Urinary bladder (tissue), 4 donors: ENCODE data around the gene IQGAP1. TPM values are rescaled to one million over a fixed set of nuclear protein-coding genes. Genes with fewer than 3 reads are reported as not detected.
"Not testable (repeated sequence)": the region's sequence is repeated elsewhere in the genome, so short reads cannot be mapped to it uniquely, and the experiment has no call there.

Experiments
- DNase-seq: peaks from one replicate; pipeline ENCODE4 v3.0.0-alpha.2; 2015; ENCODE audit errors: extremely low spot score
- H3K27ac ChIP-seq: one replicate; pipeline ENCODE4 v1.5.1; 2013; ENCODE audit warnings: low read depth, mild to moderate bottlenecking, moderate library complexity
- H3K36me3 ChIP-seq: one replicate; pipeline ENCODE4 v1.6.1; 2013; ENCODE audit warnings: mild to moderate bottlenecking, moderate library complexity; ENCODE audit not compliant: insufficient read depth
- H3K4me1 ChIP-seq: one replicate; pipeline ENCODE4 v1.6.1; 2013; ENCODE audit warnings: mild to moderate bottlenecking, moderate library complexity; ENCODE audit not compliant: insufficient read depth
- H3K4me3 ChIP-seq: one replicate; pipeline ENCODE4 v1.5.1; 2013; ENCODE audit warnings: low read depth, low read length
- WGBS: extraction: QIAGEN DNeasy Blood & Tissue Kit; methylation state at CpG from one replicate; pipeline ENCODE4 v1.1.7; 2013; 5-methylcytosine and 5-hydroxymethylcytosine counted together
- polyA plus RNA-seq: library from polyadenylated mRNA; stranded (reverse); fragments of 200-250 nt; gene quantifications from one replicate; pipeline ENCODE4 v1.2.3, GENCODE V29; 2013
- total RNA-seq: library from RNA; depleted of rRNA; stranded (reverse); fragments of >200 nt; gene quantifications from one replicate; pipeline ENCODE4 v1.2.3, GENCODE V29; 2014
- donor health status: healthy with polysubstance abuse.
- donor health status: healthy.

IQGAP1 gene
- total and polyA plus RNA-seq, 2 donors = 147 to 257 TPM

DNA sequence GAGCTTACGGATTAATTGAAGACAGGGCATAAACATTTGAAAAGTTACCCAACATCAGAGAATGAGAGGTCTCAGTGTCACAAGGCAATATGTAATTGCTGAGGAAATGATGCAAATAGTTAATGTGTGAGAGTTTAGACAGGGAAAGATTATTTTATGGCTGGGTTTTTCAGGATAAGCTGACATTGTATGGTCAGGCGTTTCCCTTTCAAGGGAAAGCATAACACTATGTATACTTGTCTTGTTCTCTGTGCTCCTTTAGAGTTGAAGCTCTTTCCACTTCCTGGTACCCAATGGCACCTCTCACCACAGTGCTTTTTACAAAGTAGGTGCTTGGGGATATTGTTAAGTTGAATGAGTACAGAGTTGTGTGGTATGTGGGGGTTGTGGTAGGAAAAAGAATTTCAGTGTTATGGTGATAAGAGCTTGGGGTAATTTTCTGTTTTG, 19.9 kb downstream of the IQGAP1 start:
- 62% methylated on average over 2 of the region's 2 CpGs for WGBS
- Histone ChIP-seq H3K27ac (no peak overlapping the region), H3K4me1 (peaks cover 1% of the 10 kb centered on the region)

DNA sequence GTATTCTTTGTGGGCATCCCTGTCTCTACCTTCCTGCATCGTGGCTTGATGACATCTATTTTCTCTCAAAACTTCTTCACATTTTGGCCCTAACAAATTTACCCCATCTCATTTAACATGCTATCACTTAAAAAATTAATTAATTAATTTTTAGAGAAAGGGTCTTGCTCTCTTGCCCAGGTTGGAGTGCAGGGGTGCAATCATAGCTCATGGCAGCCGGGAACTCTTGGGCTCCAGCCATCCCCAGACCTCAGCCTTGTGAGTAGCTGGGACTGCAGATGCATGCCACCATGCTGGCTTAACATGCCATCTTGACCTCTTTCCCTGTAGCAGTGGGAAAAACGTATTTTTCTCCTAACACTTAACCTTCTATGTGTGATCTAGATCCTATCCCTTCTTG, 20.6 kb downstream of the IQGAP1 start:
- H3K36me3 ChIP-seq = no peaks in the 10 kb centered on the region
- no peak overlapping the region for H3K27ac ChIP-seq
- DNase-seq = no peak
- H3K4me3 ChIP-seq = no peak overlapping the region
- H3K4me1 ChIP-seq = peaks cover 1% of the 10 kb centered on the region
- WGBS = 92% methylated on average over 3 of the region's 3 CpGs

More for the DNA sequence above, 19.9 kb downstream of the IQGAP1 start:
- Histone ChIP-seq H3K36me3 (no peaks in the 10 kb centered on the region), H3K4me3 (no peak overlapping the region)
- no peak for DNase-seq

DNA sequence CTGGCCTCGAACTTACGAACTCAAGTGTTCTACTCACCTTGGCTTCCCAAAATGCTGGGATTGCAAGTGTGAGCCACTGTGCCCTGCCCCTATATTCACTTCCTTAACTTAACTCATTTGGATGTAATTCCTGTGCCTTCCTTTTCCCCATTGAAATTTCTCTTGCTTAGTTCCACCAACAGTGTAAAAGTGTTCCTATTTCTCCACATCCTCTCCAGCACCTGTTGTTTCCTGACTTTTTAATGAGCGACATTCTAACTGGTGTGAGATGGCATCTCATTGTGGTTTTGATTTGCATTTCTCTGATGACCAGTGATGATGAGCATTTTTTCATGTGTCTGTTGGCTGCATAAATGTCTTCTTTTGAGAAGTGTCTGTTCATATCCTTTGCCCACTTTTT, 21.5 kb downstream of the IQGAP1 start:
- WGBS = 97% methylated on average over 3 of the region's 3 CpGs
- not testable (repeated sequence) for H3K27ac ChIP-seq, H3K36me3 ChIP-seq, H3K4me3 ChIP-seq, H3K4me1 ChIP-seq, DNase-seq

DNA sequence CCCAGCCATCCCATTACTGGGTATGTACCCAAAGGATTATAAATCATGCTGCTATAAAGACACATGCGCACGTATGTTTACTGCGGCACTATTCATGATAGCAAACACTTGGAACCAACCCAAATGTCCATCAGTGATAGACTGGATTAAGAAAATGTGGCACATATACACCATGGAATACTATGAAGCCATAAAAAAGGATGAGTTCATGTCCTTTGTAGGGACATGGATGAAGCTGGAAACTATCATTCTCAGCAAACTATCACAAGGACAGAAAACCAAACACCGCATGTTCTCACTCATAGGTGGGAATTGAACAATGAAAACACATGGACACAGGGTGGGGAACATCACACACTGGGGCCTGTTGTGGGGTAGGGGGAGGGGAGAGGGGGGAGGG, 22.3 kb downstream of the IQGAP1 start:
- not testable (repeated sequence) for H3K4me1 ChIP-seq

DNA sequence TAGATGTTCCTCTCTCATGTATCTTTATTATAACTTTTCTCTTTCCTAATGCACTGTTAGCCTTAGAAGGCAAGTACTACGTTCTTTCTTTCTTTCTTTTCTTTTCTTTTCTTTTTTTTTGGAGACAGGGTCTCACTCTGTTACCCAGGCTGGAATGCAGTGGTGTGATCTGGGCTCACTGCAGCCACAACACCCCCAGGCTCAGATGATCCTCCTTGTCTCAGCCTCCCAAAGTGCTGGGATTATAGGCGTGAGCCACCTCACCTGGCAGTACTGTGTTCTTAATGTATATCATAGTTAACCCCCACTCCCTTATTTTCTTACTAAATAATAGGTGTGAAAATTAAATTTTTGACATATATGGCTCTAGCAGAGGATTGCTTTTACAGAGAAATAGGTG, 23.1 kb downstream of the IQGAP1 start:
- no peaks in the 10 kb centered on the region for H3K36me3 ChIP-seq
- no peak overlapping the region for H3K27ac ChIP-seq
- no peak for DNase-seq
- 93% methylated on average over 2 of the region's 2 CpGs for WGBS
- peaks cover 1% of the 10 kb centered on the region for H3K4me1 ChIP-seq
- no peak overlapping the region for H3K4me3 ChIP-seq

More for the DNA sequence above, 22.3 kb downstream of the IQGAP1 start:
- H3K27ac ChIP-seq, DNase-seq, H3K36me3 ChIP-seq, H3K4me3 ChIP-seq: not testable (repeated sequence)
- 99% methylated on average over 4 of the region's 4 CpGs for WGBS

DNA sequence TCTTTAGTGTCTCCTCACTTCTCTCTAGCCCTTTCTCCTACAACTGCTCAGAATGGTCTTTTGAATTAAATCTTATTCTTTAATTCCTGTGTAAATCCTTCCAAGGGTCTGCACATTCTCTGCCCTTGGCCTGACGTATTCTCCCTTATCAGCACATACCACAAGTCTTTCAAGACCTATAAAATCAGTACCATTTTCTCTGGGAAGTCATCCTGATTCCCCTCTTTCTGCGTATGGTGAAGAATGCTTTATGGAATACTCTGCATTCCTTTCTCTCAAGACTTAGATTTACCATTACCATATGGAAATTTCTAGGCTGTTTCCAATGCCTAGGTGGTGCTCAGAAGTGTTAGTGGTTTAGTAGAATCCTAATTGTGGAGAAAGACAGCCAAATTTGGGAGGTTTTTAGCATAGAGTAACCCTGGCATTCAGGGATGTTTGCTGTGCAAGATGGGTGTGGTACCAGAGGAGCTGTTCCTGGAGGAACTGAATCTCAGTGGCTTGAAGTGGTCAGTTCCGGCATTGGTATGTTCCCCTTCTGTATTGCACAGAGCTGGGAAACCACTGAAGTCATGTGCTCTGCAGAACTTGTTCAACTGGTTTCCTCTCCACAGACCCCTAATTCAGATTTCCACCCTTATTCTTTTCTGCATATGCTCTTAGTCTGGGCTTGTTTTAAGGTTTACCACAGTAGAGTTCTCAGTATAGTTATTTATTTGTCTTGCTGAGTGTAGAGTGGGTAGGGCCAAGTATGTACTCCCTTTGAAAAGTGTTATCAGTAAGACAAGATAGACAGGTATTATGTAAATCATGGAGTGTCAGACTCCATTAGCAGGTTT, 24.5 kb downstream of the IQGAP1 start:
- DNase-seq = peak; percentile 84
- peaks cover 1% of the 10 kb centered on the region for H3K4me1 ChIP-seq
- no peaks in the 10 kb centered on the region for H3K36me3 ChIP-seq
- no peak overlapping the region for H3K4me3 ChIP-seq
- peak overlapping the region; percentile 41 for H3K27ac ChIP-seq
- WGBS = 21% methylated on average over 3 of the region's 3 CpGs

DNA sequence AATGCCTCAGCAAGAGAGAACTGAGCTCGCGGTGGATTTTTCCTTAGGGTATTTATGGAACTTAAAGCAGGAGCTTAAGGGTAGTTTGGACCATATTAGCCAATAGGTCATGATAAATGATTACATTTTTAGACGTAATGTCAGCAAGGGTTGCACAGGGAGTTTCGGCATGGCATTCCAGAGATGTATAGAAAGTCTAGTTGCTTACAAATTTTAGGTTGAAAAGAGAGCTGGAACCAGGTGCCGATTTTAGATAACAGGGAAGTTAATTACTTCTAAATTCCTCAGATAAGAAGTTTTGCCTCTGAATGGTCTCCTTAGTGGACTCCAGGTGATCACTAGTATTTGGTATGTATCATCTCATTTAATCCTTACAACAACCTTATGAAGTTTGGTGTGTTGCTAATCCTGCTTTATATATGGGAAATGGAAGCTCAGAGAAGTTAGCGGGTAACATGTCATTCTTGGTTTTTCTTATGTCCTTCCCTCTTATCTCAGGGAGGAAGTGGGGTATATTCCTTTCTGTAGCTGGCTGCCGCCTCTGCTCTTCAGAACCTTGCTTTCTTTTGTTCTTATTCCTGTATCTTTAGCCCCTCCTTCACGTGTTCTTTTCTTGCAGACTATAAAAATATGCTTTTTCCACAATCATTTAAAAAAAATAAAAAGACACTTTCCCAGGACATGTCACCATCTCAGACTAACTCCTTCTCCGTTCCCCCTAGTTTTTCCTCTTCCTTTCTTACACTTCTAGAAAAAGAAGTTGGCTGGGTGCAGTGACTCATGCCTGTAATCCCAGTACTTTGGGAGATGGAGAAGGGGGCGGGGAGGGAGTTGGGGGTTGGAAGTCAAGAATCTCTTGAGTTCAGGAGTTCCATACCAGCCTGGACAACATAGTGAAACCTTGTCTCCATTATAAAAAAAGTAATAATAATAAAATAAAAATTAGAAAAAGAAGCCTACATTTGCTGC, 25.7 kb downstream of the IQGAP1 start:
- Histone ChIP-seq H3K36me3 (no peaks in the 10 kb centered on the region), H3K27ac (peak overlapping the region; percentile 80), H3K4me1 (peaks cover 1% of the 10 kb centered on the region), H3K4me3 (no peak overlapping the region)
- 54% methylated on average over 10 of the region's 10 CpGs for WGBS
- DNase-seq = no peak

DNA sequence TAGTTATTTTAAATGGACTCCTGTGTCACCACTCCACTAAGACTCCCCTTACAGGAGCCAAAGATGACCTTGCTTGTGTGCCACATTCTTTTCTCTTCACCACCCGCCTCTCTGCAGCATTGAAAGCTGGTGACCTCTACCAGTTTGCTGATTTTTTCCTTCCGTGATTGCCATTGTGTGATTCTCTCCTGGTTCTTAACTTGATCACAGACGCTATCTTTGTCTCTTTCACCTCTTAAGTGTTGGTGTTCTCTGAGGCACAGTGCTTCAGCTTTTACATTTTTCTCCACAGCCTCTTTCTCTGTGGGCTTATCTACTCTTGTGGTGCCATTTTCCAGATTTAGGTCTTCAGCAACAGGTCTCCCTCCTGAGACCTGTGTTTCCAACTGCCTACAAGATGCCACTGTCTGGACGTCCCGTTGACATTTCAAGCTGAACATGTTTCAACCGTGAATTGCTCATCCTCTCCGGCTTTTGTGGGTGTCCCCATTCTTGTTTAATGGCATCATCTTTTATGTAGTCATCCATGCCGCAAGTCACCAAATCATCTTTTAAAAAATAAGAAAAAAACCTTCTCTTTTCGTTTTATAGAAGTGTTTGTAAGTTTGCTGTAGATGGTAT, 26.5 kb downstream of the IQGAP1 start:
- no peak for DNase-seq
- Histone ChIP-seq H3K36me3 (no peaks in the 10 kb centered on the region), H3K4me3 (no peak overlapping the region), H3K27ac (no peak overlapping the region), H3K4me1 (peaks cover 1% of the 10 kb centered on the region)
- WGBS = 66% methylated on average over 9 of the region's 9 CpGs

DNA sequence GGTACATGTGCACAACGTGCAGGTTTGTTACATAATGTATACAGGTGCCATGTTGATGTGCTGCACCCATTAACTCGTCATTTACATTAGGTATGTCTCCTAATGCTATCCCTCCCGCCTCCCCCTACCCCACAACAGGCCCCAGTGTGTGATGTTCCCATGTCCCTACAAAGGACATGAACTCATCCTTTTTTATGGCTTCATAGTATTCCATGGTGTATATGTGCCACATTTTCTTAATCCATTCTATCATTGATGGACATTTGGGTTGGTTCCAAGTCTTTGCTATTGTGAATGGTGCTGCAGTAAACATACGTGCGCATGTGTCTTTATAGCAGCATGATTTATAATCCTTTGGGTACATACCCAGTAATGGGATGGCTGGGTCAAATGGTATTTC, 28.0 kb downstream of the IQGAP1 start:
- H3K27ac ChIP-seq, H3K4me1 ChIP-seq, H3K4me3 ChIP-seq, H3K36me3 ChIP-seq, DNase-seq: not testable (repeated sequence)
- 92% methylated on average over 5 of the region's 5 CpGs for WGBS

DNA sequence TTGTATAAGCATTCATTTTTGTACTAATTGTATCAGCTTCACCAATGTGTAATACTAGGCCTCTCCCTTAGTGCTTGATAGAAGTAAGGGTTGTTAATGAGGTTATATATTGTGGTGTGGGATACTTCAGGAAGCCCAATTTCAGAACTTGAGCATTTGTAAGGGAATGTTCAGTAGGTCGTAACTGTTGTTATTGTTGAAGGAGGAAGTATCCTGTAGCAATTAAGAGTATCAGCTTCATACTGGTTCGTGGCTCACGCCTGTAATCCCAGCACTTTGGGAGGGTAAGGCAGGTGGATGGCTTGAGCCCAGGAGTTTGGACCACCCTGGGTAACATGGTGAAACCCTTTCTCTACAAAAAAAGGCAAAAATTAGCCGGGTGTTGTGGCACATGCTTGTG, 30.6 kb downstream of the IQGAP1 start:
- no peak overlapping the region for H3K4me3 ChIP-seq
- H3K36me3 ChIP-seq = no peaks in the 10 kb centered on the region
- WGBS = 83% methylated on average over 4 of the region's 4 CpGs
- no peak for DNase-seq
- peaks cover 6% of the 10 kb centered on the region for H3K4me1 ChIP-seq
- no peak overlapping the region for H3K27ac ChIP-seq

DNA sequence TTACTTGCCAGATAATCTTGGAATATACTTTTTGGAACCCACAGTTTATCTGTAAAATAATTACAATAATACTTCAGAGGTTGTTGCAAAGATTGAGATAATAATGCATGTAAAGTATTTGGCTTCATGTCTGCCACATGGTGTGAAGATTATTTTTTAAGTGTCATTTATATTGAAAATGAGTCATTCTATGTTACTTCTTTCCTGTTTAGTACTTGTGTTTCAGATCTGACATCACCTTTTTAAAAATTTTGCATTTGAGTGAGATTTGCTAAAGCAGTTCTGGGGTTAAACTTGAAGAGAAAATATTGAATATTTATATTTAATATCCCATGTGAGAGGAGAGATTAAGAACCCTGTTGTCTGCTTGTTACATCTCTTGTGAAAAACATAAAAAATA, 31.2 kb downstream of the IQGAP1 start:
- Histone ChIP-seq H3K4me3 (no peak overlapping the region), H3K36me3 (no peaks in the 10 kb centered on the region), H3K4me1 (peaks cover 6% of the 10 kb centered on the region), H3K27ac (no peak overlapping the region)
- no peak for DNase-seq

DNA sequence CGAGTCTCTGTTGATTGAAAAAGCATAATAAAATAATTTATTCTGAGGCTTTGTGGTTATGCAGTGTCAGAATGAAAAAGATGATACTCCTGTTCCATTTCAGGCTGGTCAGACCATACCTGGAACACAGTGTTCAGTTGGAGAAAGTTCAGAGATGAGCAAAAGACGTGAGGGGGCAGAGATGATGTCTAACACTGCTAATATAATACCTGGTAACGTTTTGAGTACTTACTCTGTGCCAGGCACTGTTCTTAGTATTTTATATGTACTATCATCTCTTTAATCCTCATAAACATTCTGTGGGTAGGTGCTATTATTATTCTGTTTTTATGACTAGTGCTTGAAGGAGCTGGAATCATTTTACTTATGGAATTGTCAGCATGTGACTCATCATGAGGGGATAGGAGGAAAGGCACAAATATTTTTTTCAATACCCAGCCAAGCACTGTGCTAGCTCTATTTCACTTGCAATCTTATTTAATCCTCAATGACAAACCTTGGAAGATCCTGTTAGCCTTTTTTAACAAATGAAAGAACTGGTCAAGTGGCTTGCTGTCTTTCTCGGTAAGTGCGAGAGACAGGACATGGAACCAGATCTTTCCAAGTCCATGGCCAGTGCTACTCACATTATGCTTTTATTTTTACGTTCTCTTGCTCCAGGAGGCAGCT, 31.8 kb downstream of the IQGAP1 start:
- peaks cover 6% of the 10 kb centered on the region for H3K4me1 ChIP-seq
- DNase-seq = no peak
- WGBS = 20% methylated on average over 6 of the region's 6 CpGs
- peak overlapping the region; percentile 59 for H3K27ac ChIP-seq
- no peak overlapping the region for H3K4me3 ChIP-seq
- H3K36me3 ChIP-seq = no peaks in the 10 kb centered on the region

DNA sequence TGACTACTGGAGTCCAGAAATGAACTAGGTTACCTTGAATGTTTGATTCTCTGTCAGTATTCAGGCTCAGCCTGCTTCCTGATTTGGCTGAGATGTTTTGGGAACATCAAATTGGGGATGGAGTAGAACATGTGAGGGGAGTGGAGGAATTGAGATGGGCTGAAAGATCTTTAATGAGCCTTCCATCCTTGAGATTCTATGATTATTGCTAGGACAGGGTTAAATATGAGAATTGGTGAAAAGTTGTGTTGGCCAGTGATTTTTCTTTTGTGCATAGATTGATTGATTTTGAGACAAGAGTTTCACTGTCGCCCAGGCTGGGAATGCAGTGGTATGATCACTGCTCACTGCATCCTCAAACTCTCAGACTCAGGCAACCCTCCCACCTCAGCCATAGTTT, 32.4 kb downstream of the IQGAP1 start:
- Histone ChIP-seq H3K36me3 (no peaks in the 10 kb centered on the region), H3K27ac (peak overlapping the region; percentile 59), H3K4me3 (no peak overlapping the region), H3K4me1 (peaks cover 6% of the 10 kb centered on the region)
- no peak for DNase-seq
- WGBS = 68% methylated on average over 1 of the region's 1 CpG
